A549 treated with AZD9567 at 1 μM for 4 hours (cell line): Measurements from ENCODE around the gene RBMY1A1. TPM values are rescaled to one million over a fixed set of nuclear protein-coding genes. Genes with fewer than 3 reads are reported as not detected.

Experiments
- total RNA-seq: library from RNA; stranded (reverse); fragments of 200-300 nt; extraction: Qiagen RNA extraction; gene quantifications from 5 replicates; pipeline ENCODE4 v1.2.3, GENCODE V29; 2022; ENCODE audit not compliant: insufficient read depth

RBMY1A1 gene
- not detected in 5 replicates for total RNA-seq

GRCh38 chrY:21534579-21534978, at the start of gene RBMY1A1:
TSS of gene RBMY1A1 (plus strand) at chrY:21534879. CDS start at chrY:21536892, 2,013 bp downstream.

GRCh38 chrY:21511038-21511437, 23.6 kb upstream of the RBMY1A1 start, which contains the start of gene RBMY1B:
TSS of gene RBMY1B (plus strand) at chrY:21511338. CDS start at chrY:21513351, 2,013 bp downstream.

Other genes starting within 250 kb of the RBMY1A1 start
- gene RBMY1B, start 23.5 kb upstream of the RBMY1A1 start, total RNA-seq, result not detected in 5 replicates